OCI-LY7 (cell line): ENCODE data around the gene CD38. TPM values are rescaled to one million over a fixed set of nuclear protein-coding genes. Genes with fewer than 3 reads are reported as not detected.

Experiments
- BruUV-seq: library from RNA; stranded (reverse); fragments of 400-500 nt; replicated peaks from 2 replicates; lab custom pipeline; 2021; lab: Mats Ljungman, UMichigan
- CTCF ChIA-PET: fragments of 300-600 bp; sonication (Branson Sonifier 250); formaldehyde crosslinking; loops from one replicate; lab custom pipeline; 2022; ENCODE audit warnings: antibody characterized with exemption; ENCODE audit not compliant: unreplicated experiment; lab: Charles Lee
- POLR2A ChIA-PET: fragments of 300-600 bp; sonication (Branson Sonifier 250); formaldehyde crosslinking; loops from one replicate; lab custom pipeline; 2022; ENCODE audit warnings: antibody characterized with exemption; lab: Charles Lee
- DNase-seq: peaks from one replicate; pipeline ENCODE4 v3.0.0-alpha.2; 2015; ENCODE audit warnings: low spot score
- H2AFZ ChIP-seq: fragments of 200-600 bp; sonication (generic), shearing (Covaris generic); 2 replicates; pipeline ENCODE4 v1.6.1; 2014; ENCODE audit warnings: mild to moderate bottlenecking, antibody characterized with exemption, low read length, moderate library complexity
- H3K27ac ChIP-seq: fragments of 200-600 bp; sonication (generic); 2 replicates; pipeline ENCODE4 v1.5.1; 2014; ENCODE audit warnings: mixed run types, low read depth, mild to moderate bottlenecking, moderate library complexity, low read length, inconsistent platforms; ENCODE audit not compliant: poor library complexity, severe bottlenecking
- H3K36me3 ChIP-seq: fragments of 200-600 bp; sonication (generic); 2 replicates; pipeline ENCODE4 v1.6.1; 2014; ENCODE audit warnings: mild to moderate bottlenecking, antibody characterized with exemption, low read length, moderate library complexity, mixed read lengths; ENCODE audit not compliant: insufficient read depth
- H3K4me1 ChIP-seq: fragments of 200-600 bp; sonication (generic); 2 replicates; pipeline ENCODE4 v1.5.1; 2014; ENCODE audit warnings: mild to moderate bottlenecking, low read length; ENCODE audit not compliant: insufficient read depth, poor library complexity, severe bottlenecking
- H3K4me2 ChIP-seq: fragments of 200-600 bp; sonication (generic); 2 replicates; pipeline ENCODE4 v1.6.1; 2014; ENCODE audit warnings: mild to moderate bottlenecking, low read length
- H3K4me3 ChIP-seq: fragments of 200-600 bp; sonication (generic); 2 replicates; pipeline ENCODE4 v1.5.1; 2014; ENCODE audit warnings: mild to moderate bottlenecking, low read depth, low read length; ENCODE audit not compliant: poor library complexity, severe bottlenecking
- H3K79me2 ChIP-seq: fragments of 200-600 bp; sonication (generic); 2 replicates; pipeline ENCODE4 v1.6.1; 2016; ENCODE audit warnings: low read depth, mild to moderate bottlenecking, low read length, moderate library complexity, mixed read lengths; ENCODE audit not compliant: insufficient read depth
- H3K9me2 ChIP-seq: fragments of 200-600 bp; sonication (generic); 2 replicates; pipeline ENCODE4 v1.6.1; 2016; ENCODE audit warnings: mild to moderate bottlenecking, low read length, mixed read lengths; ENCODE audit not compliant: insufficient read depth
- H3K9me3 ChIP-seq: fragments of 200-600 bp; sonication (generic); 2 replicates; pipeline ENCODE4 v1.6.1; 2014; ENCODE audit warnings: mild to moderate bottlenecking, mixed run types, low read length, mixed read lengths
- H4K20me1 ChIP-seq: fragments of 200-600 bp; sonication (generic); 2 replicates; pipeline ENCODE4 v1.6.1; 2014; ENCODE audit warnings: mild to moderate bottlenecking, antibody characterized with exemption, low read length, moderate library complexity, mixed read lengths; ENCODE audit not compliant: insufficient read depth
- EZH2phosphoT487 ChIP-seq: fragments of 200-600 bp; sonication (generic); IDR thresholded peaks from 2 replicates; pipeline ENCODE4 v1.6.1; 2018; ENCODE audit warnings: low read depth, borderline replicate concordance, mild to moderate bottlenecking, mixed run types, antibody characterized with exemption, low read length, moderate library complexity, mixed read lengths
- intact Hi-C: fragments of 100-400 bp; cut with micrococcal nuclease; formaldehyde crosslinking; loops from one replicate; pipeline ENCODE4 v1.10.0; 2022; ENCODE audit not compliant: unreplicated experiment
- total RNA-seq, 2 experiments: library from RNA; depleted of rRNA in 1 of 2; stranded (reverse); fragments of >200 nt in 1 of 2; shearing (Covaris generic) in 1 of 2; gene quantifications; 2 replicates each; pipeline ENCODE4 v1.2.3, GENCODE V29; 2014 to 2022
- TF ChIP-seq, protein P1 (sequence below): fragments of 200-600 bp; sonication (generic); conservative IDR thresholded peaks from 2 replicates; pipeline ENCODE4 v1.5.1; 2014; ENCODE audit warnings: mild to moderate bottlenecking, antibody characterized with exemption, low read length, moderate library complexity, mixed read lengths

The CD38 gene
- total RNA-seq, 2 experiments from 2014 or later: 92.0 to 176 TPM

DNA sequence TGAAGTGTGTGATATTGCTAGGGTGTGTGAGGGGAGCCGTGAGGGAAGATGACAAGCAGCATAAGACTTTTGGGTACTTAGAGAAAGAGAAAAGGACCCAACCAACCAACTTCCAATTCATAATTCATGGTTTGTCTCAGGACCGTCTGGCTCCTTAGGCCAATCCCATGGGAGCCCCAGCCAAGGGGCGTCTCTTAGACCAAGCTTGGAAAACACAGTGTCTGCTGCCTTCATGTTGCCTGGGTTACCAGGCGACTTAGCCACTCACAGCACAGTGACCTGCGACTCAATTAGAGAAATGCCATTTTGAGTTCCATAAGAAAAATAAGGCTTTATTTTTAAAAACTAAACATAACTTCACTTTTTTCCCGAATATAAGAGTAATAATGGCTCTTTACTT, 42.6 kb upstream of the CD38 start:
- Histone ChIP-seq H2AFZ (no peak overlapping the region), H3K4me2 (no peak overlapping the region), H3K9me3 (0 out of 2 replicates have a peak, but pooled peaks cover 5% of the 10 kb centered on the region), H3K4me1 (peaks cover 16% of the 10 kb centered on the region), H3K27ac (no peak overlapping the region), H3K79me2 (no peaks in the 10 kb centered on the region), H4K20me1 (no peaks in the 10 kb centered on the region), H3K36me3 (no peaks in the 10 kb centered on the region), H3K9me2 (no peaks in the 10 kb centered on the region), H3K4me3 (no peak overlapping the region)
- no TSS peak for BruUV-seq
- POLR2A ChIA-PET: no interaction called here
- CTCF ChIA-PET: no interaction called here
- intact Hi-C loops: no loop called here
- TF ChIP-seq, protein P1, sequence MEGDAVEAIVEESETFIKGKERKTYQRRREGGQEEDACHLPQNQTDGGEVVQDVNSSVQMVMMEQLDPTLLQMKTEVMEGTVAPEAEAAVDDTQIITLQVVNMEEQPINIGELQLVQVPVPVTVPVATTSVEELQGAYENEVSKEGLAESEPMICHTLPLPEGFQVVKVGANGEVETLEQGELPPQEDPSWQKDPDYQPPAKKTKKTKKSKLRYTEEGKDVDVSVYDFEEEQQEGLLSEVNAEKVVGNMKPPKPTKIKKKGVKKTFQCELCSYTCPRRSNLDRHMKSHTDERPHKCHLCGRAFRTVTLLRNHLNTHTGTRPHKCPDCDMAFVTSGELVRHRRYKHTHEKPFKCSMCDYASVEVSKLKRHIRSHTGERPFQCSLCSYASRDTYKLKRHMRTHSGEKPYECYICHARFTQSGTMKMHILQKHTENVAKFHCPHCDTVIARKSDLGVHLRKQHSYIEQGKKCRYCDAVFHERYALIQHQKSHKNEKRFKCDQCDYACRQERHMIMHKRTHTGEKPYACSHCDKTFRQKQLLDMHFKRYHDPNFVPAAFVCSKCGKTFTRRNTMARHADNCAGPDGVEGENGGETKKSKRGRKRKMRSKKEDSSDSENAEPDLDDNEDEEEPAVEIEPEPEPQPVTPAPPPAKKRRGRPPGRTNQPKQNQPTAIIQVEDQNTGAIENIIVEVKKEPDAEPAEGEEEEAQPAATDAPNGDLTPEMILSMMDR: no peak
- no peak for TF ChIP-seq EZH2phosphoT487
- no peak for DNase-seq

DNA sequence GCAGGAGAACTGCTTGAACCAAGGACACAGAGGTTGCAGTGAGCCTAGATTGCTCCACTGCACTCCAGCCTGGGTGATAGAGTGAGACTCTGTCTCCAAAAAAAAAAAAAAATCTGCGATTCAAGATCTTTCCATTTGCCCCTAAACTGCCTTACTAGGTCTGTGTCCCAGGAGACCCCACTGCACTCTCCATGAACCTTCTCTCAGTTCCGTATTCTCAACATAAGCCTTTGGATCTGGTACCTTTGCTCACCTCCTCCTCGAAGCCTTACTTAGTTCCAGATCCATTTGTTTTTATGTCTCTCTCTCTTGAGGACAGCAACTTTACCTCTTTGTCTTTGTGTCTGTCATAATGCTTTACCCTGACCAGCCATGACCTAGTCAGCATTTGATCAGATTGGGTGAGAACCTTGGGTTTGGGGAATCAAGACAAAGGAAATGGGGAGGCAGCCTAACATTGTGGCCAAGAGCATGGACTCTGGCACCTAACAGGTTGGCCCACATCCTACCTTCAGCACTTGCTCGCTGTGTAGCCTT, 41.5 kb upstream of the CD38 start:
- intact Hi-C loops: no loop called here
- Histone ChIP-seq H3K9me3 (peaks cover 8% of the 10 kb centered on the region; the same call in 1 of the 2 replicates), H3K4me2 (no peak overlapping the region), H3K9me2 (no peaks in the 10 kb centered on the region), H2AFZ (no peak overlapping the region), H3K36me3 (no peaks in the 10 kb centered on the region), H3K27ac (no peak overlapping the region), H4K20me1 (no peaks in the 10 kb centered on the region), H3K4me1 (peaks cover 9% of the 10 kb centered on the region), H3K4me3 (no peak overlapping the region), H3K79me2 (no peaks in the 10 kb centered on the region)
- CTCF ChIA-PET: interaction anchor here (1.0 kb wide), 1 partner anchor 146 kb away, joined by 3 read pairs; no protein-coding TSS in a partner anchor
- no TSS peak for BruUV-seq
- DNase-seq: no peak
- POLR2A ChIA-PET: no interaction called here
- TF ChIP-seq, protein P1: no peak
- TF ChIP-seq EZH2phosphoT487: no peak

DNA sequence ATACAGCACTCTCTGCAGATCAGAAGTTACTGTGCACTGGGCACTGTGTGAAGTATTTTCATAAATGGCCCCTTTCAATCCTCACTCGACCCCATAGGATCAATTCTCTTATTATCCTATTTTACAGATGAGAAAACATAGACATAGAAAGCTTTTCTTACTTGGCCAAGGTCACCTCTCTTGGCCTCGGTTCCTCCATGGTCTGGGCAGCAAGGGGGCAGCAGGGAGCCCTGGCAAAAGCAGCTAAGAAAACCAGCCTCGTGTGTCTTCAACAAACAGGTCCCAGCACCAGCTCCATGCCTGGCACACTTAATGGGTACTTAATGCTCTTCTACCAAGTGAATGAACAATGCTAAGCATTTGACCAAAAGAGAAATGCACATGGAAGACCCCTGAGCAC, 40.9 kb upstream of the CD38 start:
- H3K27ac ChIP-seq: no peak overlapping the region
- intact Hi-C loops: no loop called here
- CTCF ChIA-PET: interaction anchor here (1.0 kb wide), 1 partner anchor 145 kb away, joined by 3 read pairs; no protein-coding TSS in a partner anchor
- BruUV-seq: no TSS peak
- H3K4me3 ChIP-seq: no peak overlapping the region
- no peak overlapping the region for H2AFZ ChIP-seq
- POLR2A ChIA-PET: interaction anchor here (0.6 kb wide), 1 partner anchor 35 kb away, joined by 3 read pairs; no protein-coding TSS in a partner anchor
- H3K4me2 ChIP-seq: no peak overlapping the region
- no peaks in the 10 kb centered on the region for H3K9me2 ChIP-seq
- H3K4me1 ChIP-seq: peaks cover 9% of the 10 kb centered on the region
- DNase-seq: no peak
- H3K36me3 ChIP-seq: no peaks in the 10 kb centered on the region
- peaks cover 13% of the 10 kb centered on the region; the same call in 1 of the 2 replicates for H3K9me3 ChIP-seq
- TF ChIP-seq, protein P1: peak; percentile 54
- no peak for TF ChIP-seq EZH2phosphoT487
- H4K20me1 ChIP-seq: no peaks in the 10 kb centered on the region
- no peaks in the 10 kb centered on the region for H3K79me2 ChIP-seq
